K562 (cell line): ENCODE results near the gene LGI4. TPM values are rescaled to one million over a fixed set of nuclear protein-coding genes. Genes with fewer than 3 reads are reported as not detected.

ENCODE experiments used
- HMGXB4 ChIP-seq: sonication (generic); formaldehyde crosslinking; IDR thresholded peaks from 2 replicates; pipeline ENCODE4 v1.8.1; 2023; ENCODE audit warnings: mild to moderate bottlenecking, missing genetic modification reagents
- ILF3 ChIP-seq: fragments of 450-650 bp; IDR thresholded peaks from 2 replicates; pipeline ENCODE4 v1.6.1; 2018; ENCODE audit warnings: antibody characterized with exemption, mild to moderate bottlenecking, moderate library complexity, borderline replicate concordance
- MNT ChIP-seq, 2 experiments: fragments of 450-650 bp; conservative IDR thresholded peaks; 2 replicates each; pipeline ENCODE4 v1.6.1; 2017; ENCODE audit warnings: mild to moderate bottlenecking in 2 of 2, moderate library complexity in 2 of 2
- PBX2 ChIP-seq, 2 experiments: IDR thresholded peaks in 1 of 2; conservative IDR thresholded peaks in 1 of 2; 2 replicates each; pipeline ENCODE4 v1.6.1; 2016; ENCODE audit warnings: low read depth in 2 of 2, mild to moderate bottlenecking in 1 of 2, missing compliant biosample characterization in 1 of 2, missing genetic modification characterization in 1 of 2, moderate library complexity in 1 of 2
- POLR2AphosphoS2 ChIP-seq: IDR thresholded peaks from 2 replicates; pipeline ENCODE4 v1.6.1; 2012; ENCODE audit warnings: low read length, improper control_type of control experiment
- RREB1 ChIP-seq: fragments of 250-450 bp; sonication (Bioruptor Pico); IDR thresholded peaks from 2 replicates; pipeline ENCODE4 v1.4.0; 2020
- SETDB1 ChIP-seq: IDR thresholded peaks from one replicate; pipeline ENCODE4 v1.6.1; 2012; ENCODE audit warnings: low read length, control low read depth, inconsistent platforms
- ZBTB7A ChIP-seq: IDR thresholded peaks from 2 replicates; pipeline ENCODE4 v1.6.1; 2011; ENCODE audit warnings: low read depth, mild to moderate bottlenecking, low read length, moderate library complexity, borderline replicate concordance; ENCODE audit not compliant: control insufficient read depth
- ZFP1 ChIP-seq: fragments of 450-650 bp; formaldehyde crosslinking; IDR thresholded peaks from 2 replicates; pipeline ENCODE4 v1.4.0; 2020; ENCODE audit warnings: mild to moderate bottlenecking, mixed read lengths
- ZFP91 ChIP-seq: sonication (generic); formaldehyde crosslinking; IDR thresholded peaks from 2 replicates; pipeline ENCODE4 v1.8.0; 2022; ENCODE audit warnings: mild to moderate bottlenecking, missing genetic modification reagents
- polyA plus RNA-seq, 8 experiments: library from polyadenylated mRNA; depleted of rRNA in 4 of 8; stranded (reverse) in 5 of 8; unstranded in 3 of 8; fragments of >200 nt; fragmentation: Nextera tagmentation in 2 of 8; fragmentation: Illumina TruSeq in 1 of 8; extraction: Ambion mirVana in 2 of 8; extraction: Trizol in 1 of 8; gene quantifications; 2 replicates each; pipeline versions ENCODE4 v1.2.1 to v1.2.3, GENCODE V29; 2011 to 2014; ENCODE audit warnings: inconsistent platforms in 1 of 8, missing spikeins in 1 of 8
- total RNA-seq, 7 experiments: library from RNA; depleted of rRNA in 6 of 7; stranded (reverse); fragments of >200 nt in 6 of 7; fragmentation: Illumina TruSeq in 2 of 7; extraction: Trizol in 2 of 7; gene quantifications; 2 replicates each; pipeline versions ENCODE4 v1.2.1 to v1.2.3, GENCODE V29; 2011 to 2021; ENCODE audit warnings: low replicate concordance in 1 of 7

LGI4 gene
- total and polyA plus RNA-seq, 9 of the 15 experiments (the other 6 are each of a cell fraction or from before 2014, with no cell fraction given): 0.14 to 0.30 (median 0.24) TPM; not detected in 4

- TF ChIP-seq ZFP91 (CRISPR knock-in tag) (no peak), HMGXB4 (CRISPR knock-in tag) (no peak), ILF3 (no peak), POLR2AphosphoS2 (no peak), ZBTB7A (peak; percentile 56; the same call in 1 of the 2 replicates), SETDB1 (no peak), ZFP1 (CRISPR knock-in tag) (0 out of 2 replicates have a peak, but pooled peaks have one; percentile 45), RREB1 (CRISPR knock-in tag) (no peak), MNT (conservative IDR thresholded peaks at IDR 0.05) (peak; percentile 85 to 92), PBX2 (CRISPR knock-in tag; IDR thresholded peaks at IDR 0.05; ENCODE audit: low read depth) (no peak), PBX2 (tag; conservative IDR thresholded peaks at IDR 0.05; ENCODE audit: low read depth) (no peak; the same call in 1 of the 2 replicates)
These were observed 31.5 kb upstream of the LGI4 start (continued) for GRCh38 chr19:35166100-35167063.
